CD14-positive monocyte (primary cell): Measurements from ENCODE around the gene SWT1. TPM values are rescaled to one million over a fixed set of nuclear protein-coding genes. Genes with fewer than 3 reads are reported as not detected.

Source experiments
- DNase-seq, 3 donors: peaks; one replicate each; pipeline ENCODE4 v3.0.0-alpha.2; 2011 to 2022
- H2AFZ ChIP-seq: 2 replicates; pipeline ENCODE4 v1.6.0; 2012; ENCODE audit warnings: mild to moderate bottlenecking, low read depth, low read length, inconsistent platforms; ENCODE audit not compliant: insufficient read depth, poor library complexity, severe bottlenecking
- H3K27ac ChIP-seq, 2 donors: 1 replicate in 1 of 2; 2 replicates in 1 of 2; pipeline ENCODE4 v1.5.1; 2012 to 2013; ENCODE audit warnings: low read length in 2 of 2, control low read depth in 1 of 2, inconsistent platforms in 1 of 2, low read depth in 1 of 2, mild to moderate bottlenecking in 1 of 2
- H3K27me3 ChIP-seq, 2 donors: one replicate each; pipeline versions ENCODE4 v1.6.0 to v1.6.1; 2011 to 2013; ENCODE audit warnings: low read length in 2 of 2; ENCODE audit not compliant: control insufficient read depth in 2 of 2, insufficient read depth in 2 of 2
- H3K36me3 ChIP-seq, 2 donors: replicated peaks in 1 of 2; 1 replicate in 1 of 2; 2 replicates in 1 of 2; pipeline versions ENCODE4 v1.5.1 to v1.6.1; 2012 to 2013; ENCODE audit warnings: low read length in 2 of 2, control low read depth in 1 of 2, inconsistent platforms in 1 of 2, mild to moderate bottlenecking in 1 of 2; ENCODE audit not compliant: insufficient read depth in 2 of 2, control insufficient read depth in 1 of 2
- H3K4me1 ChIP-seq, 2 donors: 1 replicate in 1 of 2; 2 replicates in 1 of 2; pipeline versions ENCODE4 v1.5.1 to v1.6.1; 2012 to 2013; ENCODE audit warnings: low read length in 2 of 2, control low read depth in 1 of 2, inconsistent platforms in 1 of 2, mild to moderate bottlenecking in 1 of 2, moderate library complexity in 1 of 2; ENCODE audit not compliant: insufficient read depth in 2 of 2, control insufficient read depth in 1 of 2
- H3K4me2 ChIP-seq: replicated peaks from 2 replicates; pipeline ENCODE3; 2012; ENCODE audit warnings: low read length, moderate library complexity, mild to moderate bottlenecking; ENCODE audit not compliant: poor library complexity, severe bottlenecking; ENCODE audit errors: extremely low read depth
- H3K4me3 ChIP-seq, 3 experiments: fragments of 200-600 bp in 1 of 3; sonication (generic) in 1 of 3; replicated peaks in 1 of 3; 1 replicate in 2 of 3; 2 replicates in 1 of 3; pipeline ENCODE4 v1.5.1; 2011 to 2013; ENCODE audit warnings: low read length in 3 of 3, mild to moderate bottlenecking in 3 of 3, control low read depth in 2 of 3, low read depth in 2 of 3, inconsistent platforms in 1 of 3, moderate library complexity in 1 of 3
- H3K79me2 ChIP-seq: 2 replicates; pipeline ENCODE4 v1.6.0; 2012; ENCODE audit warnings: mild to moderate bottlenecking, control low read depth, inconsistent platforms, low read length, moderate library complexity; ENCODE audit not compliant: insufficient read depth
- H3K9ac ChIP-seq: 2 replicates; pipeline ENCODE4 v1.6.0; 2017; ENCODE audit warnings: low read length, mild to moderate bottlenecking; ENCODE audit not compliant: insufficient read depth, poor library complexity, severe bottlenecking
- H3K9me3 ChIP-seq, 2 donors: replicated peaks in 1 of 2; 1 replicate in 1 of 2; 2 replicates in 1 of 2; pipeline versions ENCODE4 v1.5.1 to v1.6.1; 2012 to 2013; ENCODE audit warnings: low read length in 2 of 2, control low read depth in 1 of 2; ENCODE audit not compliant: control insufficient read depth in 1 of 2, insufficient read depth in 1 of 2
- H4K20me1 ChIP-seq: 2 replicates; pipeline ENCODE4 v1.6.0; 2012; ENCODE audit warnings: mild to moderate bottlenecking, low read length, control low read depth, moderate library complexity; ENCODE audit not compliant: insufficient read depth
- H3K27ac Mint-ChIP-seq, 7 donors: one replicate each; pipeline ENCODE4 v1.8.0; 2020; ENCODE audit warnings: mild to moderate bottlenecking in 7 of 7, mixed read lengths in 7 of 7, moderate library complexity in 6 of 7, inconsistent platforms in 2 of 7
- H3K27me3 Mint-ChIP-seq, 3 donors: one replicate each; pipeline ENCODE4 v1.8.0; 2021 to 2022; ENCODE audit warnings: low read depth in 3 of 3, mild to moderate bottlenecking in 3 of 3, mixed read lengths in 3 of 3, moderate library complexity in 3 of 3, inconsistent platforms in 1 of 3
- H3K36me3 Mint-ChIP-seq, 2 donors: one replicate each; pipeline ENCODE4 v1.8.0; 2020; ENCODE audit warnings: mixed read lengths in 2 of 2, inconsistent platforms in 1 of 2, mild to moderate bottlenecking in 1 of 2
- H3K4me1 Mint-ChIP-seq: one replicate; pipeline ENCODE4 v1.8.0; 2020; ENCODE audit warnings: mild to moderate bottlenecking, mixed read lengths
- H3K4me3 Mint-ChIP-seq, 2 donors: one replicate each; pipeline ENCODE4 v1.8.0; 2020; ENCODE audit warnings: mild to moderate bottlenecking in 2 of 2, mixed read lengths in 2 of 2, moderate library complexity in 1 of 2
- H3K9me3 Mint-ChIP-seq, 7 donors: one replicate each; pipeline ENCODE4 v1.8.0; 2020 to 2022; ENCODE audit warnings: mixed read lengths in 7 of 7, mild to moderate bottlenecking in 6 of 7, moderate library complexity in 6 of 7, inconsistent platforms in 2 of 7
- CTCF ChIP-seq: fragments of 200-600 bp; IDR thresholded peaks from one replicate; pipeline ENCODE4 v1.8.0; 2022; ENCODE audit warnings: antibody characterized with exemption, mild to moderate bottlenecking
- WGBS: methylation state at CpG from one replicate; pipeline ENCODE4 v1.1.5; 2013; ENCODE audit warnings: missing lambda C conversion rate; ENCODE audit not compliant: insufficient coverage; 5-methylcytosine and 5-hydroxymethylcytosine counted together
- intact Hi-C, 2 donors: fragments of 100-400 bp; cut with micrococcal nuclease; formaldehyde crosslinking; loops; one replicate each; pipeline versions ENCODE4 v1.15.0 to v1.15.1; 2023
- polyA minus RNA-seq: library from RNA; depleted of rRNA, polyadenylated mRNA; stranded (reverse); fragments of >200 nt; gene quantifications from 2 replicates; pipeline ENCODE4 v1.2.3, GENCODE V29; 2012
- polyA plus RNA-seq, 3 donors: library from polyadenylated mRNA; depleted of rRNA in 1 of 3; unstranded in 2 of 3; stranded (reverse) in 1 of 3; fragments of 300-500 nt in 2 of 3; fragments of >200 nt in 1 of 3; fragmentation: Illumina TruSeq in 2 of 3; gene quantifications; 1 replicate in 2 of 3; 2 replicates in 1 of 3; pipeline ENCODE4 v1.2.3, GENCODE V29; 2012 to 2021
- total RNA-seq, 12 experiments: library from RNA in 1 of 12; stranded (reverse) in 1 of 12; fragments of 120-200 nt in 1 of 12; gene quantifications; one replicate each; pipeline ENCODE4 v1.2.4 and lab custom pipeline; 2013 to 2026; ENCODE audit warnings: mixed read lengths in 6 of 12, inconsistent platforms in 1 of 12

Gene SWT1
- 4.9 TPM for total RNA-seq (2013)
- 1 to 10 TPM in 2 of 3 donors, under 1 TPM in 1; 0.89 to 2.8 (median 1.7) TPM for polyA plus RNA-seq
- polyA minus RNA-seq = 1.4 and 1.7 TPM in 2 replicates
- 12.6 to 28.4 (median 16.6) reads per million in 11 experiments for total RNA-seq (lab: John Stamatoyannopoulos, UW)

GRCh38 chr1:185156854-185157598 is at the start of gene SWT1, which contains the start of gene TRMT1L:
Gene SWT1 (plus strand): TSS chr1:185157167. CDS start chr1:185160842, 3,675 bp downstream.
Gene TRMT1L (minus strand): TSS chr1:185156953. CDS start chr1:185156712, 241 bp downstream.
- under 1% methylated on average over 48 of the region's 63 CpGs for WGBS
- Mint-ChIP-seq H3K27ac (peak within 1 kb of the TSS; percentile 97 to 99 (median 99)), H3K27me3 (peaks cover 0 to 4% (median 3%) of the 10 kb centered on the region in 3 donors), H3K4me1 (peaks cover 42% of the 10 kb centered on the region), H3K9me3 (peaks cover 0 to 2% (median 0%) of the 10 kb centered on the region in 7 donors), H3K36me3 (peaks cover 5 to 9% of the 10 kb centered on the region in 2 donors), H3K4me3 (peak within 1 kb of the TSS; percentile 95 to 99)
- no peak for TF ChIP-seq CTCF
- Histone ChIP-seq H3K79me2 (peaks cover 34% of the 10 kb centered on the region), H3K4me3 (peak within 1 kb of the TSS; percentile 80 to 90 (median 87)), H3K9ac (peak within 1 kb of the TSS; percentile 98), H3K9me3 (no peaks in the 10 kb centered on the region), H3K27me3 (no peaks in the 10 kb centered on the region), H3K4me1 (peaks cover 22 to 46% of the 10 kb centered on the region in 2 donors), H2AFZ (peak within 1 kb of the TSS; percentile 89), H3K36me3 (peaks cover 0 to 3% of the 10 kb centered on the region in 2 donors), H3K27ac (peak within 1 kb of the TSS; percentile 96 to 98), H3K4me2 (peak within 1 kb of the TSS; percentile 82), H4K20me1 (no peaks in the 10 kb centered on the region)
- intact Hi-C loops = loop anchor here (2.0 to 10.0 kb wide), 8 partner anchors 115 to 1218 kb away; partner anchors contain the start of genes EDEM3 (in 2 of the 2), IVNS1ABP (in 2 of the 2), ODR4 (in 1 of the 2) and TPR (in 1 of the 2)
- peak; percentile 98 to 99 (median 99) for DNase-seq

- no peak overlapping the region for H3K4me2 ChIP-seq
- no peak overlapping the region for H3K9ac ChIP-seq
- Mint-ChIP-seq H3K9me3 (peaks cover 18 to 32% (median 24%) of the 10 kb centered on the region in 7 donors), H3K27ac (no peak overlapping the region), H3K36me3 (peaks cover 13 to 14% of the 10 kb centered on the region in 2 donors), H3K4me1 (no peaks in the 10 kb centered on the region), H3K4me3 (no peak overlapping the region), H3K27me3 (peaks cover 0 to 5% (median 0%) of the 10 kb centered on the region in 3 donors)
- intact Hi-C loops = no loop called here
- H3K27ac ChIP-seq = no peak overlapping the region
- no peaks in the 10 kb centered on the region for H4K20me1 ChIP-seq
- H3K36me3 ChIP-seq = peaks cover 6 to 15% of the 10 kb centered on the region in 2 donors
- DNase-seq = no peak
- TF ChIP-seq CTCF = no peak
- peaks cover 13 to 15% of the 10 kb centered on the region in 2 donors for H3K9me3 ChIP-seq
- no peaks in the 10 kb centered on the region for H3K79me2 ChIP-seq
- no peak overlapping the region for H2AFZ ChIP-seq
- H3K27me3 ChIP-seq = no peaks in the 10 kb centered on the region
- no peaks in the 10 kb centered on the region for H3K4me1 ChIP-seq
- no peak overlapping the region for H3K4me3 ChIP-seq
Observed at GRCh38 chr1:185108321-185108720, 48.6 kb upstream of the SWT1 start.
